Erythroblast (primary cell): Measurements from ENCODE around the gene PPDPF.

Experiments used
- GATA1 ChIP-seq: IDR thresholded peaks from 2 replicates; pipeline ENCODE4 v1.6.1; 2011; ENCODE audit warnings: low read depth, mild to moderate bottlenecking, control low read depth, low read length, moderate library complexity
- POLR2A ChIP-seq: IDR thresholded peaks from 2 replicates; pipeline ENCODE4 v1.6.1; 2011; ENCODE audit warnings: mild to moderate bottlenecking, low read length

- TF ChIP-seq POLR2A (no peak), GATA1 (no peak)
Measured at GRCh38 chr20:63567136-63567385, 46.5 kb downstream of the PPDPF start.
